Keratinocyte (primary cell): ENCODE results near the gene GLG1.

Experiments
- EZH2 ChIP-seq: IDR thresholded peaks from one replicate; pipeline ENCODE4 v1.6.1; 2012; ENCODE audit warnings: inconsistent platforms, mild to moderate bottlenecking, low read length, moderate library complexity
- TF ChIP-seq, protein P1 (sequence below), 3 experiments: IDR thresholded peaks in 1 of 3; conservative IDR thresholded peaks in 1 of 3; optimal IDR thresholded peaks in 1 of 3; 2 replicates in 2 of 3; 3 replicates in 1 of 3; pipeline versions ENCODE3 to v1.5.1; 2011; ENCODE audit warnings: low read length in 3 of 3, mild to moderate bottlenecking in 3 of 3, moderate library complexity in 2 of 3, control low read depth in 1 of 3, inconsistent platforms in 1 of 3; ENCODE audit not compliant: insufficient read depth in 2 of 3; ENCODE audit errors: extremely low read depth in 1 of 3

- no peak for TF ChIP-seq EZH2
- TF ChIP-seq, protein P1, sequence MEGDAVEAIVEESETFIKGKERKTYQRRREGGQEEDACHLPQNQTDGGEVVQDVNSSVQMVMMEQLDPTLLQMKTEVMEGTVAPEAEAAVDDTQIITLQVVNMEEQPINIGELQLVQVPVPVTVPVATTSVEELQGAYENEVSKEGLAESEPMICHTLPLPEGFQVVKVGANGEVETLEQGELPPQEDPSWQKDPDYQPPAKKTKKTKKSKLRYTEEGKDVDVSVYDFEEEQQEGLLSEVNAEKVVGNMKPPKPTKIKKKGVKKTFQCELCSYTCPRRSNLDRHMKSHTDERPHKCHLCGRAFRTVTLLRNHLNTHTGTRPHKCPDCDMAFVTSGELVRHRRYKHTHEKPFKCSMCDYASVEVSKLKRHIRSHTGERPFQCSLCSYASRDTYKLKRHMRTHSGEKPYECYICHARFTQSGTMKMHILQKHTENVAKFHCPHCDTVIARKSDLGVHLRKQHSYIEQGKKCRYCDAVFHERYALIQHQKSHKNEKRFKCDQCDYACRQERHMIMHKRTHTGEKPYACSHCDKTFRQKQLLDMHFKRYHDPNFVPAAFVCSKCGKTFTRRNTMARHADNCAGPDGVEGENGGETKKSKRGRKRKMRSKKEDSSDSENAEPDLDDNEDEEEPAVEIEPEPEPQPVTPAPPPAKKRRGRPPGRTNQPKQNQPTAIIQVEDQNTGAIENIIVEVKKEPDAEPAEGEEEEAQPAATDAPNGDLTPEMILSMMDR (optimal IDR thresholded peaks at IDR 0.05 in 1 of 3, IDR thresholded peaks at IDR 0.05 in 1 of 3, conservative IDR thresholded peaks at IDR 0.05 in 1 of 3; ENCODE audit: extremely low read depth in 1 of 3, insufficient read depth in 2 of 3, low read length in 3 of 3) = no peak
Observed at GRCh38 chr16:74568961-74569631, 37.8 kb downstream of the GLG1 start.
